HFFc6 (cell line): ENCODE data around the gene DUSP22. TPM values are rescaled to one million over a fixed set of nuclear protein-coding genes. Genes with fewer than 3 reads are reported as not detected.

Source experiments
- DNase-seq: peaks from one replicate; pipeline ENCODE4 v3.0.0-alpha.2; 2018
- H3K27ac Mint-ChIP-seq: 2 replicates; pipeline ENCODE4 v1.8.0; 2020; ENCODE audit warnings: mild to moderate bottlenecking, mixed read lengths
- H3K27me3 Mint-ChIP-seq: 2 replicates; pipeline ENCODE4 v1.8.0; 2021; ENCODE audit warnings: mild to moderate bottlenecking, moderate library complexity, mixed read lengths; ENCODE audit not compliant: insufficient read depth
- H3K36me3 Mint-ChIP-seq: 2 replicates; pipeline ENCODE4 v1.8.0; 2021; ENCODE audit warnings: low read depth, mixed read lengths
- H3K4me1 Mint-ChIP-seq: 2 replicates; pipeline ENCODE4 v1.8.0; 2020; ENCODE audit warnings: low read depth, mixed read lengths
- H3K4me3 Mint-ChIP-seq: 2 replicates; pipeline ENCODE4 v1.8.0; 2020; ENCODE audit warnings: mild to moderate bottlenecking, moderate library complexity, mixed read lengths
- H3K9me3 Mint-ChIP-seq: 2 replicates; pipeline ENCODE4 v1.8.0; 2020; ENCODE audit warnings: mild to moderate bottlenecking, mixed read lengths
- total RNA-seq, 6 experiments: library from RNA; stranded (reverse); fragmentation: NEBNext Ultra II Directional; extraction: Animal tissue kit (Norgen Biotek cat#: 25700); gene quantifications; 2 replicates in 1 of 6; 3 replicates in 5 of 6; pipeline ENCODE4 v1.2.3, GENCODE V29; 2021
- TF ChIP-seq, protein P1 (sequence below): fragments of 200-600 bp; sonication (generic); IDR thresholded peaks from 2 replicates; pipeline ENCODE4 v1.5.0; 2021; ENCODE audit warnings: antibody characterized with exemption, mild to moderate bottlenecking

Gene DUSP22
- total RNA-seq, 6 experiments from 2014 or later, result 6.8 to 11.9 (median 9.2) TPM

- Mint-ChIP-seq H3K4me1 (peaks cover 12% of the 10 kb centered on the region), H3K4me3 (peak overlapping the region; percentile 67), H3K36me3 (peaks cover 6% of the 10 kb centered on the region), H3K27me3 (peaks cover 32% of the 10 kb centered on the region), H3K27ac (no peak overlapping the region), H3K9me3 (peaks cover 4% of the 10 kb centered on the region; the same call in 1 of the 2 replicates)
- TF ChIP-seq, protein P1, sequence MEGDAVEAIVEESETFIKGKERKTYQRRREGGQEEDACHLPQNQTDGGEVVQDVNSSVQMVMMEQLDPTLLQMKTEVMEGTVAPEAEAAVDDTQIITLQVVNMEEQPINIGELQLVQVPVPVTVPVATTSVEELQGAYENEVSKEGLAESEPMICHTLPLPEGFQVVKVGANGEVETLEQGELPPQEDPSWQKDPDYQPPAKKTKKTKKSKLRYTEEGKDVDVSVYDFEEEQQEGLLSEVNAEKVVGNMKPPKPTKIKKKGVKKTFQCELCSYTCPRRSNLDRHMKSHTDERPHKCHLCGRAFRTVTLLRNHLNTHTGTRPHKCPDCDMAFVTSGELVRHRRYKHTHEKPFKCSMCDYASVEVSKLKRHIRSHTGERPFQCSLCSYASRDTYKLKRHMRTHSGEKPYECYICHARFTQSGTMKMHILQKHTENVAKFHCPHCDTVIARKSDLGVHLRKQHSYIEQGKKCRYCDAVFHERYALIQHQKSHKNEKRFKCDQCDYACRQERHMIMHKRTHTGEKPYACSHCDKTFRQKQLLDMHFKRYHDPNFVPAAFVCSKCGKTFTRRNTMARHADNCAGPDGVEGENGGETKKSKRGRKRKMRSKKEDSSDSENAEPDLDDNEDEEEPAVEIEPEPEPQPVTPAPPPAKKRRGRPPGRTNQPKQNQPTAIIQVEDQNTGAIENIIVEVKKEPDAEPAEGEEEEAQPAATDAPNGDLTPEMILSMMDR, result no peak
- peak; percentile 28 for DNase-seq
These were observed 98.7 kb downstream of the DUSP22 start for GRCh38 chr6:390914-391558.

- TF ChIP-seq, protein P1, result no peak
- Mint-ChIP-seq H3K27ac (no peak within 1 kb of the TSS), H3K36me3 (peaks cover 6% of the 10 kb centered on the region), H3K27me3 (peaks cover 27% of the 10 kb centered on the region), H3K4me3 (peak within 1 kb of the TSS; percentile 67), H3K4me1 (peaks cover 12% of the 10 kb centered on the region), H3K9me3 (peaks cover 4% of the 10 kb centered on the region; the same call in 1 of the 2 replicates)
- DNase-seq, result no peak
These were observed 99.5 kb downstream of the DUSP22 start, which contains the start of gene IRF4 for GRCh38 chr6:391559-392440. IRF4 (plus strand) TSS chr6:391752; CDS start chr6:393153, 1,401 bp downstream.

- no peak overlapping the region for H3K4me3 Mint-ChIP-seq
- TF ChIP-seq, protein P1, result no peak
- peaks cover 6% of the 10 kb centered on the region for H3K36me3 Mint-ChIP-seq
- peaks cover 12% of the 10 kb centered on the region for H3K4me1 Mint-ChIP-seq
- DNase-seq, result no peak
- peaks cover 23% of the 10 kb centered on the region for H3K27me3 Mint-ChIP-seq
- H3K27ac Mint-ChIP-seq, result no peak overlapping the region
- H3K9me3 Mint-ChIP-seq, result peaks cover 4% of the 10 kb centered on the region; the same call in 1 of the 2 replicates
These were observed 100.4 kb downstream of the DUSP22 start for GRCh38 chr6:392441-393390.

DNA sequence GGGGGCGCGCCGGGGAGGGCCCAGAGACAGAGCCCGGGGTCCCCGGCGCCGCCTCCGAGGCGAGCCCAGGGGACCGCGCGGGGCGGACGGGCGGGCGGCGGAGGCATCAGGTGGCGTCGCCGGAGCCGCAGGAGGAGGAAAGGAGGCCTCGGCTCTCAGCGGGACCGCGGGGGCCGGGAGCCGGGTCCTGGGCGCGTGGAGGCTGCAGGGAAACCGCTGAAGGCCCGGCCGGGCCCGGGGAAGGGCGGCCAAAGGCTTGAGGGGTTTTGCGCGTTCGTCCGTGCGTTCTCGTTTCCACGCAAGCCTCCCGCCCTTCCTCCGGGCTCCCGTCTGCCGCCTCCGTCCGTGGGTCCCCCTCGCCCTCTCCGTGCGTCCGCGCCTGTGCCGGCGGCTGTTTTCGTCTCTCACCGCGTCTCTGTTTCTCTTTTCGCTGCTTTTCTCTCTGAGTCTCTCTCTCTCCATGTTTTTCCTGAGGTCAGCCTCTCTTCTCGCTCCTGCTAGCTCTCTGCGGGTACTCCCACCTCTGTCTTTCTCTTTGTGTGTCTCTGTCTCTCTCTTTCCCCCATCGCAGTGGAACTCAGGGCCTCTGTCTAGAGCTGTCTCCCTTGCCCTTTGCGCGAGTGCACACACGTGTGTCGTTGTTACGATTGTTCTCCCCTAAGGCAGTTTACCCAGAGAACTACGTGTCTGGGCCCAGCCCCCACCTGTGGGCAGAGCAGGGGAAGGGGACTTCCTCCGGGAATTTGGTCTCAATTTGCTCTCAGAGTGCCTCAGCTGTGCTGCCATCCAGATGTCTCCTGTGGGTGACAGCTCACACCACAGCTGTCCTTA is 101.3 kb downstream of the DUSP22 start:
- Mint-ChIP-seq H3K27ac (no peak overlapping the region), H3K4me1 (peaks cover 12% of the 10 kb centered on the region), H3K9me3 (peaks cover 4% of the 10 kb centered on the region; the same call in 1 of the 2 replicates), H3K36me3 (peaks cover 6% of the 10 kb centered on the region), H3K27me3 (peaks cover 19% of the 10 kb centered on the region), H3K4me3 (peak overlapping the region; percentile 27)
- TF ChIP-seq, protein P1, result no peak
- no peak for DNase-seq
